Astrocyte (in vitro differentiated cells and primary cell): ENCODE measurements around the gene C13orf46.
"Not testable (repeated sequence)": the region's sequence is repeated elsewhere in the genome, so short reads cannot be mapped to it uniquely, and the experiment has no call there.

Experiments
- EZH2 ChIP-seq: IDR thresholded peaks from 2 replicates; pipeline ENCODE4 v1.6.1; 2012; ENCODE audit warnings: mild to moderate bottlenecking, low read length, inconsistent platforms; ENCODE audit not compliant: insufficient read depth
- TF ChIP-seq, protein P1 (sequence below): IDR thresholded peaks from 2 replicates; pipeline ENCODE4 v1.5.1; 2011; ENCODE audit warnings: low read depth, mild to moderate bottlenecking, inconsistent platforms, low read length, moderate library complexity; ENCODE audit not compliant: insufficient read depth

DNA sequence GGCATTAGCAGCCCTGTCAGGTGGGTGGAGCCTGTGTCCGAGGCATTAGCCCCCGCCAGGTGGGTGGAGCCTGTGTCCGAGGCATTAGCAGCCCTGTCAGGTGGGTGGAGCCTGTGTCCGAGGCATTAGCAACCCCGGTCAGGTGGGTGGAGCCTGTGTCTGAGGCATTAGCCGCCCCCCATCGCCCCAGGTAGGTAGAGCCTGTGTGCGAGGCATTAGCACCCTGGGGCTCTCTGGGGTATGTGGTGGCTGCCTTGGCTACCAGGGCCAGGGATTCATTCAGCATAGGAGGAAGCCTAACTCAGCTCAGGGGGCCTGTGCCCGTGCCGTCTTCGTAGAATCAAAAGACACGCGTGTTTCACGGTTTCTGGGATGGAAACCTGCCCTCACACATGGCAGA, 46.3 kb upstream of the C13orf46 start:
- TF ChIP-seq, protein P1, sequence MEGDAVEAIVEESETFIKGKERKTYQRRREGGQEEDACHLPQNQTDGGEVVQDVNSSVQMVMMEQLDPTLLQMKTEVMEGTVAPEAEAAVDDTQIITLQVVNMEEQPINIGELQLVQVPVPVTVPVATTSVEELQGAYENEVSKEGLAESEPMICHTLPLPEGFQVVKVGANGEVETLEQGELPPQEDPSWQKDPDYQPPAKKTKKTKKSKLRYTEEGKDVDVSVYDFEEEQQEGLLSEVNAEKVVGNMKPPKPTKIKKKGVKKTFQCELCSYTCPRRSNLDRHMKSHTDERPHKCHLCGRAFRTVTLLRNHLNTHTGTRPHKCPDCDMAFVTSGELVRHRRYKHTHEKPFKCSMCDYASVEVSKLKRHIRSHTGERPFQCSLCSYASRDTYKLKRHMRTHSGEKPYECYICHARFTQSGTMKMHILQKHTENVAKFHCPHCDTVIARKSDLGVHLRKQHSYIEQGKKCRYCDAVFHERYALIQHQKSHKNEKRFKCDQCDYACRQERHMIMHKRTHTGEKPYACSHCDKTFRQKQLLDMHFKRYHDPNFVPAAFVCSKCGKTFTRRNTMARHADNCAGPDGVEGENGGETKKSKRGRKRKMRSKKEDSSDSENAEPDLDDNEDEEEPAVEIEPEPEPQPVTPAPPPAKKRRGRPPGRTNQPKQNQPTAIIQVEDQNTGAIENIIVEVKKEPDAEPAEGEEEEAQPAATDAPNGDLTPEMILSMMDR = not testable (repeated sequence)
- not testable (repeated sequence) for TF ChIP-seq EZH2
